Measurements from ENCODE around the gene TNFRSF14.

TNFRSF14 gene

DNA sequence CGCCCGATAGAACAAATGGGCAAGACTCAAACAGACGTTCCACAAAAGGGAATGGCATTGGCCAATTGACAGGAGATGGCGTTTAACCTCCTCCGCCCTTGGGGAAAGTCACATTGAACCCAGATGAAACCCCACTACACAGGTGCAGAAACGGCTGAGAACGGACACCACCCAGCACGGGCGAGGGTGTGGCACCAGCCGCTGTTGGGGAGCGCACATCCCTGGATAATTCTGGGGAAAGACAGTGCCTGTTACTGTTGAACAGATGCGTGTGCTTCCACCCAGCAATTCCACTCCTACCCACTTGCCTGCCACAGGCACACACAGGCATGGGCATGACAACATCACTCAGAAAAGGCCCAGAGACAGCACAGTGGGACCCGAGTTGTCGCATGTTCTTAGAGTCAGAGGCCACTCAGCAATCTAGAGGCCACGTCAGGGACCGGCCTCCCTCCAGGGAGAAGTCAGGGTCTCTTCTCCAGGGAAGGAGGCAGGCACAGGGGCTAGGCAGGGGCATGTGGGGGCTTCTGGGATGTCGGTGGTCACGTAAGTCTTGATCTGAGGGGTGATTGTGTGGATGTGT is 45.6 kb downstream of the TNFRSF14 start:
- no peaks in the 10 kb centered on the region for H3K36me3 ChIP-seq (ENCODE audit: control insufficient read depth, insufficient read depth, low read length)
- H3K9me3 ChIP-seq (ENCODE audit: control insufficient read depth, insufficient read depth, low read length), result no peaks in the 10 kb centered on the region
- H3K4me3 ChIP-seq (ENCODE audit: low read depth, low read length), result no peak overlapping the region
- H3K4me1 ChIP-seq (ENCODE audit: control insufficient read depth, insufficient read depth, low read length), result no peaks in the 10 kb centered on the region
- no peaks in the 10 kb centered on the region for H3K27me3 ChIP-seq (ENCODE audit: control insufficient read depth, insufficient read depth, low read length)
- H3K9ac ChIP-seq (ENCODE audit: low read depth, low read length), result no peak overlapping the region

DNA sequence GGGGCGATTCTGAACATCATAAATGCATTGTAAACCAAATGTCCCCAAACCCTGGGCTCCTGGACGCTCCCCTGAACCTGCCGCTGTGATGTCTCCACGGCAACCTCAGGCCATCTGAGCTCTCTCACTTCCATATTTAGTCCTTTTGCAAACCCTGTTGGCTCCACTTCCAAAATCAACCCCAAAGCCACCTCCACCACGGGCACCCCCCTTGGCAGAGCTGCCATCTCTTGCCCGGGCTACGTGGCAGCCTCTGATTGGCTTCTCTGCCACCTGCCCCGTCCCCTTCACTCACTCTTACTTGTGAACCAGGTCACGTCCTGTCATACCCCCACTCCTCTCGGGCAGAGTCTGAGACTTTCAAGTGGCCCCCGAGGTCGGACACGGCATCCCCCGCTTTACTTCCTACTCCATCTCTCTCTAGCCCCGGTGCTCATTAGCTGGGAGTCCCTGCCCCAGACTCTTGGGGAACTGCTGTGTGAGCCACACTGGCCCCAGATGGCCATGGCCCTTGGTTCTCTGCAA is 46.2 kb downstream of the TNFRSF14 start:
- Histone ChIP-seq H3K27me3 (ENCODE audit: control insufficient read depth, insufficient read depth, low read length) (no peaks in the 10 kb centered on the region), H3K4me3 (ENCODE audit: low read depth, low read length) (no peak overlapping the region), H3K9me3 (ENCODE audit: control insufficient read depth, insufficient read depth, low read length) (no peaks in the 10 kb centered on the region), H3K4me1 (ENCODE audit: control insufficient read depth, insufficient read depth, low read length) (no peaks in the 10 kb centered on the region), H3K36me3 (ENCODE audit: control insufficient read depth, insufficient read depth, low read length) (no peaks in the 10 kb centered on the region), H3K9ac (ENCODE audit: low read depth, low read length) (no peak overlapping the region)

DNA sequence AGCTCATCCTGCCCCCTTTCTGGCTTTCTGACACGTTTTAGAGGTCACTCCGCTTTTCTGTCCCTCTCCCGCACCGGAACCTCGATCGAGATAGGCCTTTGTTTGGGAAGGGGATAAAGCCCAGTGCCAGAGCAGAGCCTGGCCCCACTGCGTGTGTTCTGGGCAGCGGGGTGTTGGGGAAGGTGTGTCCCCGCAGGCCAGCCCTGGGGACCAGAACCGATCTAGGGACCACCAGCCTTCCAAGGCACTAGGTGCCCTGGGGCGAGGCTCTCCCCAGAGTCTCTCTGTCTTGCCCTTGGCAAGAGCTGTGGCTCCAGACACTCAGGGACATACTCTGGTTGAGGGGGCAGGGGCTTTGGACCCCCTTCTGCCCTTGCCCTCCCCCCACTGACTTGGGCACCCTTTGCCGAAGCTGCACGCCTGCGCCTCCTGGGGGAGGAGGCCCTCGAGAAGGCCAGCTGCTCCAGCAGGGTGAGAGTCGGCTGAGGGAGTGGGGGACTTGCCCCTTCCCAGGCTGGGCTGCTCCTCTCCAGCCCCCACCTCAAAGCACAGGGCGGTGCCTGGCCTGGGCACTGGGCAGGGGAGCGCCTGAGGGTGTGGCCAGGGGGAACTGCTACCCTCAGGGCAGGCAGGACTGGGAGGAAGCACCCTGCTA is 46.8 kb downstream of the TNFRSF14 start:
- Histone ChIP-seq H3K36me3 (ENCODE audit: control insufficient read depth, insufficient read depth, low read length) (no peaks in the 10 kb centered on the region), H3K9me3 (ENCODE audit: control insufficient read depth, insufficient read depth, low read length) (no peaks in the 10 kb centered on the region), H3K4me3 (ENCODE audit: low read depth, low read length) (no peak overlapping the region), H3K9ac (ENCODE audit: low read depth, low read length) (no peak overlapping the region), H3K27me3 (ENCODE audit: control insufficient read depth, insufficient read depth, low read length) (no peaks in the 10 kb centered on the region), H3K4me1 (ENCODE audit: control insufficient read depth, insufficient read depth, low read length) (no peaks in the 10 kb centered on the region)

DNA sequence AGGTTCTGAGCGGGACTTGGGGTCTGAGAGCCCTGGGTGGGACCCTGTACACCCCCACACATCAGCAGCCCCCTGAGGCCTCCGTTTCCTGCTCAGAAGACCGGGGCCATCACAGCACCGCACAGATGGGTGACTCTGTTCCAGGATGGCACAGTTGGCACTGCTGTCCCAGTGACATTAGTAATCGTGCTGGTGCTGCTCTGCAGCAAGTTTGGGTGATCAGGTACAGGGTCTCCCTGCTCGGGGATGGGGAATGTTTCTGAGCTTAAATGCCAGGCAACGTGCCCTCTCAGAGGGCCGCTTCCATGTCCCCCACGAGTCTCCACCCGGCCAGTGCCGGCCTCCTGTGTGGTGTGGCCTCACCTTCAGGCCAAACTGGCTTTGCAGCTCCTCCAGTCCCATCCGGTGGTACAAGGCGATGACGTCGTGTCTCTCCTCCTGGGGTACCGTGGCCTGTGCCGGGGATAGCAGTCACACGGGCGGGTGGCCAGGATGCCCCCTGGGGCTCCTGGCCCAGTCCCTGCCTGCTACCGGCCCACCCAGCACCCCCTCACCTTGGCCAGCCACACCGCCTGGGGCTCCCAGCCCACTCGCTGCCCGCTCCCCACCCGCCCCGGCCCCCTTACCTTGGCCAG is 47.5 kb downstream of the TNFRSF14 start:
- Histone ChIP-seq H3K9ac (ENCODE audit: low read depth, low read length) (no peak overlapping the region), H3K36me3 (ENCODE audit: control insufficient read depth, insufficient read depth, low read length) (no peaks in the 10 kb centered on the region), H3K4me1 (ENCODE audit: control insufficient read depth, insufficient read depth, low read length) (no peaks in the 10 kb centered on the region), H3K9me3 (ENCODE audit: control insufficient read depth, insufficient read depth, low read length) (no peaks in the 10 kb centered on the region), H3K27me3 (ENCODE audit: control insufficient read depth, insufficient read depth, low read length) (no peaks in the 10 kb centered on the region), H3K4me3 (ENCODE audit: low read depth, low read length) (no peak overlapping the region)

DNA sequence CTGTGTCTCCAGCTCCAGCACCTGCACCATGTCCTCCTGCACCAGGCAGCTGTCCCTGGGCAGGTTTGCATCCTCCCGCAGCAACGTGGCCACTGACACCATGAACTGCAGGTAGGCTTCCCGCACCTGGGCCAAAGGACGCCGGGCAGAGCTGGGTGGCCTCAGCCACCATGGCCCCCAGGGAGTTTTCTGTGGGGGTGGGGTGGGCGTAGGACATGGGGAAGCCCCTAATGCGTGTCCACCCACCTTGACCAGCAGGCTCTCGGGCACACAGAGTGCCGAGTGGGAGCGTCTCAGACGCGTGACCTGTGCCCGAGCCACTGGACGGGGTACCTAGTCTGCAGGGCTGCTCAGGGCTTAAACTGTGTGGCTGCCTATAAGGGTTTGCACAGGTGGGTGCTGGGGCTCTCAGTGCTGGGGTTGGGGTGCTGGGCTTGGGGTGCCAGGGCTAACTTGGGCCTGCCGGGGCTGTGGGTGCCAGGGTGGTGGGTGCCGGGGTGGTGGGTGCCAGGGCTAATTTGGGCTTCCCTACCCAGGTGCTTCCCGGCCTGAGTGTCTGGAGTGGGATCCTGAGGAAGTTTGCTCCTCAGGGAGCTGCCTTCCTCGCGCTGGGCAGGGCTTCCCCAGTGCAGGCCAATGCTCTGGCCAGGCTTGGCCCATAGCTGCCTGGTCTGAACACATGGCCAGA is 48.1 kb downstream of the TNFRSF14 start:
- Histone ChIP-seq H3K36me3 (ENCODE audit: control insufficient read depth, insufficient read depth, low read length) (no peaks in the 10 kb centered on the region), H3K4me3 (ENCODE audit: low read depth, low read length) (no peak overlapping the region), H3K9me3 (ENCODE audit: control insufficient read depth, insufficient read depth, low read length) (no peaks in the 10 kb centered on the region), H3K27me3 (ENCODE audit: control insufficient read depth, insufficient read depth, low read length) (no peaks in the 10 kb centered on the region), H3K9ac (ENCODE audit: low read depth, low read length) (no peak overlapping the region), H3K4me1 (ENCODE audit: control insufficient read depth, insufficient read depth, low read length) (no peaks in the 10 kb centered on the region)

DNA sequence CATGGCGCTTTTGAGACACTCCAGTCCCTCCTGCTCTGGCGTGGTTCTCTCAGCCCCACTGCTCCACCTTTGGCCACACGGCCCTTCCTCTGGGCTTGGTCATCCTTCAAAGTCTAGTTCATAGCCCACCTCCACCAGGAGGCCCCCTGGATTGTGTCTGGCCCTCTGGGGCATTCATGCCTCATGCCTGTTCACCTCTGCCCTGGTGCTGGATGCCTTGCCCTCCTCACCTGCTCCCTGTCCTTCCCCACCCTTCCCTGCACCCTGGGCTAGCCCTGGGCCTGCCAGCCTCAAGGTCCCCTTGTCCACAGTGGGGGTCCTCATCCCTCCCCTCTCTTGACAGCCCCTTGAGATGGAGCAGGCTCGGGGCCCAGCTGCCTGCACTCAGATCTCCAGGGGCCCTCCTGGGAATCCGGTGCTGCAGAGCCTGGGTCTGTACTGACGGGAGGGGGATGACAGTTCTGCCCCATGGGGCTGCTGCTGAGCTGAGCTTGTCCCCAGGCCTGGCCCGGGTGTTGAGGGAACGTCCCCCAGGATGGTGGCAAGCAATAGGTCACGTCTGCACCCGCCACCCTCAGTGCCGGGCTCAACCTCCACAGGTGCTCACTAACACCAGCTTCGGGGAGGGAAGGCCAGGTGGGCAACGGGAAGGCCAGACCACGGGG is 48.8 kb downstream of the TNFRSF14 start:
- H3K27me3 ChIP-seq (ENCODE audit: control insufficient read depth, insufficient read depth, low read length), result no peaks in the 10 kb centered on the region
- no peaks in the 10 kb centered on the region for H3K4me1 ChIP-seq (ENCODE audit: control insufficient read depth, insufficient read depth, low read length)
- H3K36me3 ChIP-seq (ENCODE audit: control insufficient read depth, insufficient read depth, low read length), result no peaks in the 10 kb centered on the region
- H3K4me3 ChIP-seq (ENCODE audit: low read depth, low read length), result no peak overlapping the region
- no peaks in the 10 kb centered on the region for H3K9me3 ChIP-seq (ENCODE audit: control insufficient read depth, insufficient read depth, low read length)
- H3K9ac ChIP-seq (ENCODE audit: low read depth, low read length), result no peak overlapping the region

DNA sequence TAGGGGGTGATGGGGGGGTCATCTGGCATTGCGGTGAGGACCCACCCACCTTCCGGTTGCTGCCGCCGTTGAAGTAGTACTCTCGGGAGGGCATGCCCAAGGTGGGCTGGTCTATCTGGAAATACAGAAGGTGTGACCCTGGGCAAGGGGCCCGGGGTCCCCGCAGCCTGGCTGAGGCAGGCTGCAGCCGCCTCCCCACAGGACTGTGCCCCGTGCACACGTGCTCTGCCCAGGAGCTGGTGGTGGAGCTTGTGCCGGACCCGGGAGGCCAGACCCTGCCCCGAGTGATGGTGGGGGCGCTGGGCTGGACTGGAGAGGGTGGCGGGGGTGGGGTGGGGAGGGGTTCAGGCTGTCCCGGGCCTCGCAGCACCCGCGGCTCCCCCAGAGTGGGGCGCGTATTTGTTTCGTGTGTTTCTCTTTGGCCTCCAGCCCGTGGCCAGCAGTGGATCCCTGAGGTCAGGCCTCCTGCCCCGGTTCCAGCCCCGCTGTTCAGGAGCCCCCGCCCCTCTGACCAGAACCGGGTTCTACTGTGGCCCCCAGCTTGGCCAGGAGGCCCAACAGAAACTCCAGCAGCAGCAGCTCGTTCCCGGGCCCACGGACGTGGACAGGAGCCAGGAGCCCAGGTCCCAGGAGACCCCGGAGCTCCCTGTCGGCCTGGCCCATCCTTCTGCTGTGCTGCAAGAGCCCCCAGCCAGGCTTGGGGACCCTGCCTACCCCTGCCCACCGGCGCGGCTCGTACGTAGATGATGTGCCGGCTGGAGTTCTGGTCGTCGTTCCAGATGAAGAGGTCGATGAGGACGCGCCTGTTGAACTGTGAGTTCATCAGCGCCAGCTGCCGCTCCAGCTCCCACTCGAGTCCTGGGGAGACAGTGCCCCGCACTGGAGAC is 49.6 kb downstream of the TNFRSF14 start:
- no peaks in the 10 kb centered on the region for H3K36me3 ChIP-seq (ENCODE audit: control insufficient read depth, insufficient read depth, low read length)
- H3K4me1 ChIP-seq (ENCODE audit: control insufficient read depth, insufficient read depth, low read length), result no peaks in the 10 kb centered on the region
- H3K27me3 ChIP-seq (ENCODE audit: control insufficient read depth, insufficient read depth, low read length), result no peaks in the 10 kb centered on the region
- no peak overlapping the region for H3K9ac ChIP-seq (ENCODE audit: low read depth, low read length)
- no peak overlapping the region for H3K4me3 ChIP-seq (ENCODE audit: low read depth, low read length)
- no peaks in the 10 kb centered on the region for H3K9me3 ChIP-seq (ENCODE audit: control insufficient read depth, insufficient read depth, low read length)

DNA sequence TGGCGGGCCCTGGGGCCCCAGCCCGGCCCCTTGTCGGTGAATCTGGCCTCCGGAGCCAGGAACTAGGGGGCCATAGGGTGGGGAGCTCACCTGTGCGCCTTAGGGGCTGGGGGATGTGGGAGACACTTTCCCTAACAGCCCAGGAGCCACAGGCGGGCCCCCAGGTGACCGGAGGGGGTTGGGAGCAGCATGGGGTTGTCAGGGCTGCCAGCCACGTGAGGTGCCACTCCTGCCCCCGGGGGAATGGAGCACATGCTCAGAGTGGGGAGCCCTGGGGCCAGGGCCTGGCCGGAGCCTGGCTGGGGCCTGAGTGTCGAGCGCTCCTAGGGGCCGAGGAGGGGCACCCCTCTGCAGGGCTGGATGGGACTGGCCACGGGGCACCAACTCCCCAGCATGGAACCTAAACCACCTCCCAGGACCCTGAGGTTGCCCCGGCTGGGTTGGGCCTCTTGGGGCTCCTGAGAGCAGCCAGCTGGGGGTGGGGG is 50.3 kb downstream of the TNFRSF14 start:
- Histone ChIP-seq H3K9me3 (ENCODE audit: control insufficient read depth, insufficient read depth, low read length) (no peaks in the 10 kb centered on the region), H3K4me3 (ENCODE audit: low read depth, low read length) (no peak overlapping the region), H3K9ac (ENCODE audit: low read depth, low read length) (no peak overlapping the region), H3K36me3 (ENCODE audit: control insufficient read depth, insufficient read depth, low read length) (no peaks in the 10 kb centered on the region), H3K4me1 (ENCODE audit: control insufficient read depth, insufficient read depth, low read length) (no peaks in the 10 kb centered on the region), H3K27me3 (ENCODE audit: control insufficient read depth, insufficient read depth, low read length) (no peaks in the 10 kb centered on the region)

DNA sequence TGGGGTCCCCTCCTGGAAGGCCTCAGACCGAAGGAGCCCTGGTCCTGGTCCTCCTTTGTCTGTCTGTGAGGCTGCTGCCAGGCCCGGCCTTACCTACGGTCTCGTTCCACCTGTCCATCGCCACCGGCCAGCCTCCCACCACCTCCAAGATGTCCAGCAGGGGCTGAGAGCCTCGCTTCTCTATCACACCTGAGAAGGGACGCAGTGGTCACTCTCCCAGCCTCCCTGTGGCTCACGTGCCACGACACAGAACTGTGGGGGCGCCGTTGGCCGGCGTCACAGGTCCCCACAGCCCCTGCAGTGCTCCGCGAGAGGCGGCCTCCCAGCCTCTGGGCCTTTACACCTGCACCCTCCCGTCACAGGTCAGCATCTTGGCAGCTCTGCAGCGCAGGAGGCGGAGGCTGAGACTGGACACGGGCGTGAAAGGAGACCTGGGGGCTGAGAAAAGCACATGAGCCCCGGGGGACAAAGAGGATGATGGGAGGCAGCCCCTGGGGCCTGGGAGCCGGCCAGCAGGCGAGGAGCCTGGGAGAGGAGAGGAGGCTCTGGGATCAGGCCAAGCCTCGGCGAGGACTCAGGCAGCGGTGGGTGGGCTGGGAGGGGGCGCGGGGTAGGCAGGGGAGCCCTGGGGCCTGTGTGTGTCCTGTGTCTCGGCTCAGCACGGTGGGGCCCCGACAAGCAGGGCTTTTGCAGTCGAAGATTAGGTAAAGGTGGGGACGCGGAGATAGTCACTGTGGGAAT is 50.9 kb downstream of the TNFRSF14 start:
- no peak overlapping the region for H3K4me3 ChIP-seq (ENCODE audit: low read depth, low read length)

DNA sequence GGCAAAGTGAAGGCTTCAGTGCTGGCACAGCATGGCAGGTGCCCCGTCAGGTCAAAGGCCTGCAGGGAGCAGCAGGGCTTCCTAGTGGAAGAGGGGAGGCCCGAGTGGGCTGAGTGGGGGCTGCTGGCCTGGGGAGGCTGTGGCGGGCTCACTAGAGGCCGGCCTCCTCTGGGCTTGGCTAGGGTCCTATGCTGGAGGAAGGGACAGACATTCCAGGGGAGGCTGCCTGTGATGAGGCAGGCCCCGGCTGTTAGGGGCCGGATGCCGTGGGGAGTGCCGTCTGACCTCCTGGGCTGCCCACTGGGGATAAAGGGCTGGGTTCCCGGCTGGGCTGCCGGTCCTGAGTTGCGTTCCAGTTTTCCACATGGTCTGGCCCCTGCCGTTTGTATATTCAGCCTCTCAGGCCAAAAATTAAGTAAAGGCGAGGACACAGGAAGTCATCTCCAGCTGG is 51.5 kb downstream of the TNFRSF14 start:
- no peak overlapping the region for H3K9ac ChIP-seq (ENCODE audit: low read depth, low read length)
- H3K27me3 ChIP-seq (ENCODE audit: control insufficient read depth, insufficient read depth, low read length), result no peaks in the 10 kb centered on the region
- peaks cover 5% of the 10 kb centered on the region for H3K4me1 ChIP-seq (ENCODE audit: control insufficient read depth, insufficient read depth, low read length)
- no peak overlapping the region for H3K4me3 ChIP-seq (ENCODE audit: low read depth, low read length)
- H3K9me3 ChIP-seq (ENCODE audit: control insufficient read depth, insufficient read depth, low read length), result no peaks in the 10 kb centered on the region
- H3K36me3 ChIP-seq (ENCODE audit: control insufficient read depth, insufficient read depth, low read length), result no peaks in the 10 kb centered on the region

More for the DNA sequence above, 50.9 kb downstream of the TNFRSF14 start:
- Histone ChIP-seq H3K27me3 (ENCODE audit: control insufficient read depth, insufficient read depth, low read length) (no peaks in the 10 kb centered on the region), H3K36me3 (ENCODE audit: control insufficient read depth, insufficient read depth, low read length) (no peaks in the 10 kb centered on the region), H3K9ac (ENCODE audit: low read depth, low read length) (no peak overlapping the region), H3K4me1 (ENCODE audit: control insufficient read depth, insufficient read depth, low read length) (peaks cover 5% of the 10 kb centered on the region), H3K9me3 (ENCODE audit: control insufficient read depth, insufficient read depth, low read length) (no peaks in the 10 kb centered on the region)

Data from iPS-15b (cell line).